K562 (cell line): ENCODE results near the gene FMNL3. TPM values are rescaled to one million over a fixed set of nuclear protein-coding genes. Genes with fewer than 3 reads are reported as not detected.

Experiments used
- ATF2 ChIP-seq: sonication (generic); formaldehyde crosslinking; IDR thresholded peaks from 2 replicates; pipeline ENCODE4 v1.8.1; 2022; ENCODE audit warnings: missing genetic modification reagents
- CTBP1 ChIP-seq: fragments of 450-650 bp; IDR thresholded peaks from 2 replicates; pipeline ENCODE4 v1.6.1; 2016; ENCODE audit warnings: borderline replicate concordance
- E2F6 ChIP-seq, 2 experiments: IDR thresholded peaks; 2 replicates each; pipeline ENCODE4 v1.6.1; 2011; ENCODE audit warnings: borderline replicate concordance in 1 of 2, control low read depth in 1 of 2, low read depth in 1 of 2, low read length in 1 of 2, mild to moderate bottlenecking in 1 of 2, mixed read lengths in 1 of 2, moderate library complexity in 1 of 2; ENCODE audit not compliant: insufficient read depth in 1 of 2, insufficient read length in 1 of 2, poor library complexity in 1 of 2, severe bottlenecking in 1 of 2; ENCODE audit errors: extremely low read depth in 1 of 2
- FOXA3 ChIP-seq, 2 experiments: fragments of 450-650 bp in 1 of 2; sonication (generic) in 1 of 2; formaldehyde crosslinking; IDR thresholded peaks in 1 of 2; conservative IDR thresholded peaks in 1 of 2; 2 replicates each; pipeline versions ENCODE4 v1.4.0 to v1.8.0; 2020 to 2022; ENCODE audit warnings: mild to moderate bottlenecking in 2 of 2, missing genetic modification reagents in 1 of 2
- GABPB2 ChIP-seq: fragments of 250-450 bp; sonication (Bioruptor Pico); conservative IDR thresholded peaks from 2 replicates; pipeline ENCODE4 v1.5.1; 2021; ENCODE audit warnings: mild to moderate bottlenecking
- HLTF ChIP-seq: fragments of 450-650 bp; IDR thresholded peaks from 2 replicates; pipeline ENCODE4 v1.6.1; 2016
- LCOR ChIP-seq: sonication (generic); formaldehyde crosslinking; IDR thresholded peaks from 2 replicates; pipeline ENCODE4 v1.8.0; 2022; ENCODE audit warnings: mild to moderate bottlenecking, missing genetic modification reagents
- NR2C2 ChIP-seq, 2 experiments: fragments of 200-800 bp in 1 of 2; sonication (Bioruptor generic) in 1 of 2; sonication (generic) in 1 of 2; formaldehyde crosslinking in 1 of 2; IDR thresholded peaks; 2 replicates each; pipeline versions ENCODE4 v1.6.1 to v1.8.0; 2016 to 2022; ENCODE audit warnings: mild to moderate bottlenecking in 1 of 2, missing compliant biosample characterization in 1 of 2, missing genetic modification characterization in 1 of 2, missing genetic modification reagents in 1 of 2
- SAFB ChIP-seq: fragments of 200-400 bp; formaldehyde crosslinking; IDR thresholded peaks from 2 replicates; pipeline ENCODE4 v1.6.1; 2017; ENCODE audit warnings: low read depth, low read length, borderline replicate concordance
- SAFB2 ChIP-seq: fragments of 200-400 bp; formaldehyde crosslinking; IDR thresholded peaks from 2 replicates; pipeline ENCODE4 v1.6.1; 2018; ENCODE audit warnings: borderline replicate concordance, low read length, low read depth, moderate library complexity; ENCODE audit not compliant: severe bottlenecking
- TCF3 ChIP-seq: sonication (generic); formaldehyde crosslinking; IDR thresholded peaks from 2 replicates; pipeline ENCODE4 v1.4.0; 2020; ENCODE audit warnings: mild to moderate bottlenecking, missing genetic modification reagents
- TCF7L2 ChIP-seq: fragments of 150-350 bp; IDR thresholded peaks from 2 replicates; pipeline ENCODE4 v1.6.1; 2016; ENCODE audit warnings: low read depth, mild to moderate bottlenecking, low read length, moderate library complexity
- TEAD4 ChIP-seq, 2 experiments: sonication (generic) in 1 of 2; formaldehyde crosslinking in 1 of 2; IDR thresholded peaks; 2 replicates each; pipeline versions ENCODE4 v1.6.1 to v1.8.0; 2012 to 2022; ENCODE audit warnings: borderline replicate concordance in 1 of 2, inconsistent platforms in 1 of 2, low read length in 1 of 2, mild to moderate bottlenecking in 1 of 2, missing genetic modification reagents in 1 of 2
- ZFPM2 ChIP-seq: fragments of 250-450 bp; sonication (Bioruptor Pico); IDR thresholded peaks from 2 replicates; pipeline ENCODE4 v1.5.1; 2022; ENCODE audit warnings: mild to moderate bottlenecking
- ZNF24 ChIP-seq: fragments of 450-650 bp; IDR thresholded peaks from 2 replicates; pipeline ENCODE4 v1.6.1; 2016
- ZNF347 ChIP-seq: fragments of 450-650 bp; formaldehyde crosslinking; IDR thresholded peaks from 2 replicates; pipeline ENCODE4 v1.4.0; 2020; ENCODE audit warnings: low read depth, mild to moderate bottlenecking, moderate library complexity
- ZNF445 ChIP-seq: fragments of 250-450 bp; sonication (Bioruptor Pico); IDR thresholded peaks from 2 replicates; pipeline ENCODE4 v1.4.0; 2020; ENCODE audit warnings: low read depth, mild to moderate bottlenecking, moderate library complexity
- polyA plus RNA-seq, 8 experiments: library from polyadenylated mRNA; depleted of rRNA in 4 of 8; stranded (reverse) in 5 of 8; unstranded in 3 of 8; fragments of >200 nt; fragmentation: Nextera tagmentation in 2 of 8; fragmentation: Illumina TruSeq in 1 of 8; extraction: Ambion mirVana in 2 of 8; extraction: Trizol in 1 of 8; gene quantifications; 2 replicates each; pipeline versions ENCODE4 v1.2.1 to v1.2.3, GENCODE V29; 2011 to 2014; ENCODE audit warnings: inconsistent platforms in 1 of 8, missing spikeins in 1 of 8
- total RNA-seq, 7 experiments: library from RNA; depleted of rRNA in 6 of 7; stranded (reverse); fragments of >200 nt in 6 of 7; fragmentation: Illumina TruSeq in 2 of 7; extraction: Trizol in 2 of 7; gene quantifications; 2 replicates each; pipeline versions ENCODE4 v1.2.1 to v1.2.3, GENCODE V29; 2011 to 2021; ENCODE audit warnings: low replicate concordance in 1 of 7
- TF ChIP-seq, protein P1 (sequence below): sonication (generic); formaldehyde crosslinking; IDR thresholded peaks from 2 replicates; pipeline ENCODE4 v1.8.0; 2022; ENCODE audit warnings: mild to moderate bottlenecking, missing genetic modification reagents

FMNL3 gene
- total and polyA plus RNA-seq, 9 of the 15 experiments (the other 6 are each of a cell fraction or from before 2014, with no cell fraction given): 0.49 to 14.4 (median 6.8) TPM

- TF ChIP-seq SAFB2: no peak
- TF ChIP-seq FOXA3 (CRISPR knock-in tag; conservative IDR thresholded peaks at IDR 0.05 in 1 of 2, IDR thresholded peaks at IDR 0.05 in 1 of 2): peak in 1 of 2 experiments; percentile 43; a peak in 1 of 4 replicates
- 0 out of 2 replicates have a peak, but pooled peaks have one; percentile 21 for TF ChIP-seq TCF3 (CRISPR knock-in tag)
- peak; percentile 94 for TF ChIP-seq HLTF
- TF ChIP-seq TCF7L2: peak; percentile 51; the same call in 1 of the 2 replicates
- no peak for TF ChIP-seq ZNF445 (CRISPR knock-in tag)
- TF ChIP-seq SAFB: no peak
- TF ChIP-seq E2F6 (IDR thresholded peaks at IDR 0.05; ENCODE audit: borderline replicate concordance in 1 of 2, extremely low read depth in 1 of 2, insufficient read depth in 1 of 2, insufficient read length in 1 of 2, low read depth in 1 of 2, low read length in 1 of 2, poor library complexity in 1 of 2, severe bottlenecking in 1 of 2): peak in 1 of 2 experiments; percentile 4
- peak; percentile 7; the same call in 1 of the 2 replicates for TF ChIP-seq NR2C2 (CRISPR knock-in tag; IDR thresholded peaks at IDR 0.05)
- peak; percentile 94 for TF ChIP-seq NR2C2 (tag; IDR thresholded peaks at IDR 0.05)
- no peak for TF ChIP-seq ZNF347 (CRISPR knock-in tag)
- TF ChIP-seq, protein P1, sequence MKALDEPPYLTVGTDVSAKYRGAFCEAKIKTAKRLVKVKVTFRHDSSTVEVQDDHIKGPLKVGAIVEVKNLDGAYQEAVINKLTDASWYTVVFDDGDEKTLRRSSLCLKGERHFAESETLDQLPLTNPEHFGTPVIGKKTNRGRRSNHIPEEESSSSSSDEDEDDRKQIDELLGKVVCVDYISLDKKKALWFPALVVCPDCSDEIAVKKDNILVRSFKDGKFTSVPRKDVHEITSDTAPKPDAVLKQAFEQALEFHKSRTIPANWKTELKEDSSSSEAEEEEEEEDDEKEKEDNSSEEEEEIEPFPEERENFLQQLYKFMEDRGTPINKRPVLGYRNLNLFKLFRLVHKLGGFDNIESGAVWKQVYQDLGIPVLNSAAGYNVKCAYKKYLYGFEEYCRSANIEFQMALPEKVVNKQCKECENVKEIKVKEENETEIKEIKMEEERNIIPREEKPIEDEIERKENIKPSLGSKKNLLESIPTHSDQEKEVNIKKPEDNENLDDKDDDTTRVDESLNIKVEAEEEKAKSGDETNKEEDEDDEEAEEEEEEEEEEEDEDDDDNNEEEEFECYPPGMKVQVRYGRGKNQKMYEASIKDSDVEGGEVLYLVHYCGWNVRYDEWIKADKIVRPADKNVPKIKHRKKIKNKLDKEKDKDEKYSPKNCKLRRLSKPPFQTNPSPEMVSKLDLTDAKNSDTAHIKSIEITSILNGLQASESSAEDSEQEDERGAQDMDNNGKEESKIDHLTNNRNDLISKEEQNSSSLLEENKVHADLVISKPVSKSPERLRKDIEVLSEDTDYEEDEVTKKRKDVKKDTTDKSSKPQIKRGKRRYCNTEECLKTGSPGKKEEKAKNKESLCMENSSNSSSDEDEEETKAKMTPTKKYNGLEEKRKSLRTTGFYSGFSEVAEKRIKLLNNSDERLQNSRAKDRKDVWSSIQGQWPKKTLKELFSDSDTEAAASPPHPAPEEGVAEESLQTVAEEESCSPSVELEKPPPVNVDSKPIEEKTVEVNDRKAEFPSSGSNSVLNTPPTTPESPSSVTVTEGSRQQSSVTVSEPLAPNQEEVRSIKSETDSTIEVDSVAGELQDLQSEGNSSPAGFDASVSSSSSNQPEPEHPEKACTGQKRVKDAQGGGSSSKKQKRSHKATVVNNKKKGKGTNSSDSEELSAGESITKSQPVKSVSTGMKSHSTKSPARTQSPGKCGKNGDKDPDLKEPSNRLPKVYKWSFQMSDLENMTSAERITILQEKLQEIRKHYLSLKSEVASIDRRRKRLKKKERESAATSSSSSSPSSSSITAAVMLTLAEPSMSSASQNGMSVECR (CRISPR knock-in tag): peak; percentile 86
- no peak for TF ChIP-seq ATF2 (CRISPR knock-in tag)
- peak; percentile 75; the same call in 1 of the 2 replicates for TF ChIP-seq GABPB2 (CRISPR knock-in tag)
- TF ChIP-seq ZFPM2 (CRISPR knock-in tag): no peak
- TF ChIP-seq CTBP1: peak; percentile 35; the same call in 1 of the 2 replicates
- peak; percentile 64 for TF ChIP-seq LCOR (CRISPR knock-in tag)
- no peak for TF ChIP-seq ZNF24
- peak; percentile 26; the same call in 1 of the 2 replicates for TF ChIP-seq TEAD4 (IDR thresholded peaks at IDR 0.05; ENCODE audit: low read length)
- TF ChIP-seq TEAD4 (CRISPR knock-in tag; IDR thresholded peaks at IDR 0.05; ENCODE audit: borderline replicate concordance): no peak
These were observed 34.0 kb upstream of the FMNL3 start, which contains the start of gene TMBIM6 (continued) for GRCh38 chr12:49740930-49741881.
